Astrocyte of the spinal cord (primary cell): ENCODE results near the gene MMP21.

Experiments
- DNase-seq: peaks from one replicate; pipeline ENCODE4 v3.0.0; 2011; ENCODE audit warnings: low read depth, low spot score
- H3K4me3 ChIP-seq: 2 replicates; pipeline ENCODE4 v1.5.1; 2011; ENCODE audit warnings: low read depth, mild to moderate bottlenecking, low read length, moderate library complexity
- in situ Hi-C: cut with HindIII; loops from 2 replicates; pipeline ENCODE4 v1.10.0; 2017; ENCODE audit warnings: low sequenced_read_pairs
- TF ChIP-seq, protein P1 (sequence below): IDR thresholded peaks from 2 replicates; pipeline ENCODE4 v1.5.1; 2012; ENCODE audit warnings: low read depth, mild to moderate bottlenecking, low read length, inconsistent platforms

Gene MMP21

GRCh38 chr10:125768219-125768855 is 7.3 kb downstream of the MMP21 start:
- TF ChIP-seq, protein P1, sequence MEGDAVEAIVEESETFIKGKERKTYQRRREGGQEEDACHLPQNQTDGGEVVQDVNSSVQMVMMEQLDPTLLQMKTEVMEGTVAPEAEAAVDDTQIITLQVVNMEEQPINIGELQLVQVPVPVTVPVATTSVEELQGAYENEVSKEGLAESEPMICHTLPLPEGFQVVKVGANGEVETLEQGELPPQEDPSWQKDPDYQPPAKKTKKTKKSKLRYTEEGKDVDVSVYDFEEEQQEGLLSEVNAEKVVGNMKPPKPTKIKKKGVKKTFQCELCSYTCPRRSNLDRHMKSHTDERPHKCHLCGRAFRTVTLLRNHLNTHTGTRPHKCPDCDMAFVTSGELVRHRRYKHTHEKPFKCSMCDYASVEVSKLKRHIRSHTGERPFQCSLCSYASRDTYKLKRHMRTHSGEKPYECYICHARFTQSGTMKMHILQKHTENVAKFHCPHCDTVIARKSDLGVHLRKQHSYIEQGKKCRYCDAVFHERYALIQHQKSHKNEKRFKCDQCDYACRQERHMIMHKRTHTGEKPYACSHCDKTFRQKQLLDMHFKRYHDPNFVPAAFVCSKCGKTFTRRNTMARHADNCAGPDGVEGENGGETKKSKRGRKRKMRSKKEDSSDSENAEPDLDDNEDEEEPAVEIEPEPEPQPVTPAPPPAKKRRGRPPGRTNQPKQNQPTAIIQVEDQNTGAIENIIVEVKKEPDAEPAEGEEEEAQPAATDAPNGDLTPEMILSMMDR = no peak
- peak; percentile 15 for DNase-seq
- in situ Hi-C loops = no loop called here
- H3K4me3 ChIP-seq = no peak overlapping the region

DNA sequence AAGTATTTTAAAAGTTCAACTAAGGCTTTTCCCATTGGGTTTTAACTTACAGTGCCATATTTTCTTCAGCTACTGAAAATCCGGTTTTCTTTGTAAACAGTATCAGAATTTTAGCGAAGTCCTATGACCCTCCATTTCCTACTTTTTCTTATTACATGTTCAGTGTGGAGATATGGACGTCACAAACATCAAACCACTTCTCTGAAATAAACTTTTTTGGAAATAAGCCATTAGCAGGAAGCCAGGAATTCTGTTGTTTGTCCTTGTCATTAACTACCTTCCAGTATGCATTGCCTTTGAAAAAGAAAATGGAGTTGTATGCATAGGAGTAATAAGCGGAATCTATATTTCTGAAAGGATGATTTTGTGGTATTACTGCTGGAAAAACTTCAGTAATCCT is 9.1 kb downstream of the MMP21 start:
- no peak for DNase-seq
- H3K4me3 ChIP-seq = no peak overlapping the region
- TF ChIP-seq, protein P1 = no peak
- in situ Hi-C loops = no loop called here

- H3K4me3 ChIP-seq = no peak overlapping the region
- in situ Hi-C loops = no loop called here
Observed at GRCh38 chr10:125765835-125766234, 9.8 kb downstream of the MMP21 start.

DNA sequence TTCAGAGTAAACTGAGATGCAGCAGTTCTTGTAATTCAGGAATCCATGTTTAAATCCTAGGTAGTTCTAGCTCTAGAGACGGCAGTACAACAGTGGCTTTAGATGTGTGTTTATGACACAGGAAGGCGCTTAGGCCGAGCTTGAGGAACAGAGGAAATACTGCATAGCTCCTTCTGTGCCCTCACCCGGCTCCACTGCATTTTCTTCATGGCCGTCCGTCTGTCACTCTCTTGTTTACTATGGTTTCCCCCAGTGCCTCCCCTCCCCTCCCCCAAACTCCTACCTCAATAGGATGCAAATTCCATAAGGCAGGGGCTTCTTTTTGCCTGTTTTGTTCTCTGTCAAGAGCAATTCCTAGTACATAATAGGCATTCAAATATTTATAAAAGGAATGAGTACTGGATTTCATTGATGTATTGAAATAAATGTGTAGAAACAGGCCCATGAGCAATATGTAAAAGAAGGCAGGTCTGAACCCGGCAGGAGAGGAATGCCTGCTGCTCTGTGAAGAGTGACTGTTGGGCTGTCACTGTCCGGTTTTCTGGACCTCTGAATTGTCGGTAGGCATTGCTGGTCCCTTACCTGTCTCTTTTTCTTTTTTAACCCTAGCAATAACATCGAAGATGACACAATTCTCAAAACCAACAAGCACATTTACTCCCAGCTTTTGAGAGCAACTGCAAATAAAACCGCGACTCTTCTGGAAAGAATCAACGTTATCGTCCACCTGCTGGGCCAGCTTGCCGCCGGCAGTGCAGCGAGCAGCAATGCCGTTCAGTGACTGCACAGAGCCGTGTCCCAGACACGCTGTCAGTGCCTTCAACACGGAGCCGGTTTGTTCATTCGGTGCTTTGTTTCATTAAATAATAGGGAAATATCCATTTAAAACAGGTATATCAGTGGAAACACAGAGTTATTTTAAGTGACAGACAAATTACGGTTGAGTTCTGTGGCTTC is 12.7 kb downstream of the MMP21 start:
- in situ Hi-C loops = no loop called here
- DNase-seq = no peak
- H3K4me3 ChIP-seq = no peak overlapping the region
- TF ChIP-seq, protein P1 = no peak

More at GRCh38 chr10:125765835-125766234, 9.8 kb downstream of the MMP21 start:
- DNase-seq = no peak
- TF ChIP-seq, protein P1 = no peak

DNA sequence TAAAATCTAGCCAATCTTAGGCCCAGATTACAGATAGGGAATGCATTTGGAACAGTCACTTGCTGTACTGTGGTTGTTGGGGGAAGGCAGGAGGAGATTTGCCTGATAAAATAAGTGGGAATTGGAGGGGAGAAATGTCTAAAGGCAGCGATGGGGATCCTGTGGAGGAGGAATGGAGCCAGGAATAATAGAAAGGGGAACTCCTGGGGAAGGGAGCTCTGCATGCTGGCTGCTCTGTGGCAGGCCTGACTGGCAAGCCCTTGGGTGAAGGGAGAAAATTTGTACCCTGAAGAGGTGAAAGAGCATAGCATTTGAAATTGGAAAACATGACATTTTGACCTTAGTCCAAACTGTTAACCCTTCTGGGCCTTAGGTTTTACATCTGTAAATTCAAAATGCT is 13.7 kb downstream of the MMP21 start:
- TF ChIP-seq, protein P1 = no peak
- H3K4me3 ChIP-seq = no peak overlapping the region
- peak; percentile 2 for DNase-seq
- in situ Hi-C loops = no loop called here

- TF ChIP-seq, protein P1 = no peak
- in situ Hi-C loops = no loop called here
- H3K4me3 ChIP-seq = no peak overlapping the region
- no peak for DNase-seq
Observed at GRCh38 chr10:125757742-125758141, 17.9 kb downstream of the MMP21 start.
